IPS DF 4.7 (cell line): ENCODE measurements around the gene ARHGAP45.

ENCODE experiments used
- DNase-seq: peaks from one replicate; pipeline ENCODE4 v3.0.0-alpha.2; 2013; ENCODE audit warnings: low spot score; ENCODE audit errors: extremely low read depth

ARHGAP45 gene

GRCh38 chr19:1131718-1132551 is 65.0 kb downstream of the ARHGAP45 start:
- no peak for DNase-seq

GRCh38 chr19:1132552-1133383 is 65.8 kb downstream of the ARHGAP45 start:
- no peak for DNase-seq

GRCh38 chr19:1133471-1133929 is 66.5 kb downstream of the ARHGAP45 start:
- no peak for DNase-seq

DNA sequence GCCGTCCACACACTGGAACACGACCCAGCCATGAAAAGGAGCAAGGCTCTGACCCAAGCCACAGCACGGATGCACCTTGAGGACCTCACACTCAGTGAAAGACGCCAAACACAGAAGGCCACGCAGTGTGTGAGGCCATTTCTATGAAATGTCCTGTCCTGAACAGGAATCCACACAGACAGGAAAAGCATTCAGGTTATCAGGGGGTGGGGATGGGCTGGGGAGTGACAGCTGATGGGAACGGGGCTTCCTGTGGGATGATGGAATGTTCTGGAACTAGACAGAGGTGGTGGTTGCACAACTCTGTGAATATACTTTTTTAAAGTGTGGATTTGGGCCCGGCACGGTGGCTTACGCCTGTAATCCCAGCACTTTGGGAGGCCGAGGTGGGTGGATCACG is 67.5 kb downstream of the ARHGAP45 start:
- DNase-seq = no peak

GRCh38 chr19:1135454-1135853 is 68.5 kb downstream of the ARHGAP45 start:
- DNase-seq = no peak

- no peak for DNase-seq
Measured at GRCh38 chr19:1136201-1136600, 69.2 kb downstream of the ARHGAP45 start.
